Colonic mucosa (tissue), 4 donors: ENCODE data around the gene CACNA2D2. TPM values are rescaled to one million over a fixed set of nuclear protein-coding genes. Genes with fewer than 3 reads are reported as not detected.
"Not testable (repeated sequence)": the region's sequence is repeated elsewhere in the genome, so short reads cannot be mapped to it uniquely, and the experiment has no call there.

ENCODE experiments used
- DNase-seq: peaks from one replicate; pipeline ENCODE4 v3.0.0-alpha.2; 2020
- H3K27ac ChIP-seq: fragments of 200-600 bp; one replicate; pipeline ENCODE4 v1.8.0; 2021
- H3K27me3 ChIP-seq: fragments of 200-600 bp; one replicate; pipeline ENCODE4 v1.8.0; 2021
- H3K36me3 ChIP-seq: fragments of 200-600 bp; one replicate; pipeline ENCODE4 v1.8.0; 2021
- H3K4me1 ChIP-seq: fragments of 200-600 bp; one replicate; pipeline ENCODE4 v1.8.0; 2021; ENCODE audit warnings: mild to moderate bottlenecking
- H3K4me3 ChIP-seq: fragments of 200-600 bp; one replicate; pipeline ENCODE4 v1.8.0; 2021
- H3K9ac ChIP-seq, 2 donors: one replicate each; pipeline ENCODE4 v1.7.0; 2013; ENCODE audit warnings: control low read depth in 2 of 2, low read depth in 2 of 2, low read length in 2 of 2
- H3K9me3 ChIP-seq: fragments of 200-600 bp; one replicate; pipeline ENCODE4 v1.8.0; 2021
- intact Hi-C: fragments of 100-400 bp; cut with DNase I; formaldehyde crosslinking; loops from one replicate; pipeline ENCODE4 v1.14.1; 2022
- total RNA-seq, 2 donors: library from RNA; stranded (reverse); fragmentation: NEBNext Ultra II Directional in 1 of 2; extraction: Animal tissue kit (Norgen Biotek cat#: 25700) in 1 of 2; gene quantifications; one replicate each; pipeline ENCODE4 v1.2.1, GENCODE V29; 2021
- TF ChIP-seq, protein P1 (sequence below): fragments of 200-600 bp; IDR thresholded peaks from one replicate; pipeline ENCODE4 v1.8.0; 2022; ENCODE audit warnings: antibody characterized with exemption, mild to moderate bottlenecking
- donor health status: healthy.
- donor health status: DM: no; HTN: no; CAD: no.
- donor health status: DM: no; HTN: no; CAD: no.

CACNA2D2 gene
- total RNA-seq, 2 donors from 2014 or later, result 2.4 to 3.3 TPM

DNA sequence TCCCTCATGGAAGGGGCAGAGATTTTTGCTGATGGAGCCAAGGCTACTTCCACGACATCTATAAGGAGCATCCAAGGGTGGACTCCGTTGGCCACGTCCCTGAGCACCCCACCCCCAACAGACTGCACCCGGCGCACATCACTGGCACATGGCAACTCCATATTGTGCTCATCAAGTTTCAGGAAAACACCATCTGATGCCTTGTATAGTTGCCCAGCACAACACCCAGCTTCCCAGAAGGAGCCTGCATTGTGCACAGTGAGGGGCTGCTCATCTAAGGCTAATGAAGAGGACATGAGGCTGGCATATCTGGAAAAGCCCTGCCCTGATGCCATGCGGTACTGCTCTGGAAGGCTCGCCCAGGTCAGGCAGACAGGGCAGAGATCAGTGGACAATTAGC lies 15.0 kb upstream of the CACNA2D2 start:
- Histone ChIP-seq H3K4me1 (peaks cover 4% of the 10 kb centered on the region), H3K27ac (no peak overlapping the region), H3K4me3 (no peak overlapping the region), H3K9ac (no peak overlapping the region), H3K27me3 (no peaks in the 10 kb centered on the region), H3K9me3 (no peaks in the 10 kb centered on the region), H3K36me3 (no peaks in the 10 kb centered on the region)
- intact Hi-C loops, result loop anchor here (2.0 kb wide), 1 partner anchor 96 kb away; no protein-coding TSS in a partner anchor
- DNase-seq, result no peak
- TF ChIP-seq, protein P1, sequence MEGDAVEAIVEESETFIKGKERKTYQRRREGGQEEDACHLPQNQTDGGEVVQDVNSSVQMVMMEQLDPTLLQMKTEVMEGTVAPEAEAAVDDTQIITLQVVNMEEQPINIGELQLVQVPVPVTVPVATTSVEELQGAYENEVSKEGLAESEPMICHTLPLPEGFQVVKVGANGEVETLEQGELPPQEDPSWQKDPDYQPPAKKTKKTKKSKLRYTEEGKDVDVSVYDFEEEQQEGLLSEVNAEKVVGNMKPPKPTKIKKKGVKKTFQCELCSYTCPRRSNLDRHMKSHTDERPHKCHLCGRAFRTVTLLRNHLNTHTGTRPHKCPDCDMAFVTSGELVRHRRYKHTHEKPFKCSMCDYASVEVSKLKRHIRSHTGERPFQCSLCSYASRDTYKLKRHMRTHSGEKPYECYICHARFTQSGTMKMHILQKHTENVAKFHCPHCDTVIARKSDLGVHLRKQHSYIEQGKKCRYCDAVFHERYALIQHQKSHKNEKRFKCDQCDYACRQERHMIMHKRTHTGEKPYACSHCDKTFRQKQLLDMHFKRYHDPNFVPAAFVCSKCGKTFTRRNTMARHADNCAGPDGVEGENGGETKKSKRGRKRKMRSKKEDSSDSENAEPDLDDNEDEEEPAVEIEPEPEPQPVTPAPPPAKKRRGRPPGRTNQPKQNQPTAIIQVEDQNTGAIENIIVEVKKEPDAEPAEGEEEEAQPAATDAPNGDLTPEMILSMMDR, result no peak

DNA sequence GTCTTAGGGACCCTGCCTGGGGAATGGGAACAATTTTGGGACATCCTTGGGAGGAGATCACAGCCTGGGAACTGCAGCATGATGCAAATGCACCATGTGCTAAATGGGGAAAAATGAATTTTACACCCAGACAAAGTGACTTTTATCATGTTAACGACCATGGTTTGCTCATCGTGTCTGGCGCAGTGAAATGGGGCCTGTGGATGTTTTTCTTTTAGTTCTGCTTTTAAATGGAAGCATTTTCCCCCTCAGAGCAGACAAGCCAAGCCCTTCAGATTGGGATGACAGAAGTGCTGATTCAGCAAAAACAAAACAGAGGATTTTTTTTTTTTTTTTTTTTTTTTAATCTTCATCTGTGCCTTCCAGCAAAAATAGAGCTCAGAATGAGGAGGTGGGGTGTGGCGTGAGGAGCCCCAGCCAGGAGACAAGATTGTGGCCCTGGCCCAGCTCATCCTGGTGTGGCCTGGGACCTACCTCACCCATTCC lies 14.3 kb upstream of the CACNA2D2 start:
- no peak overlapping the region for H3K4me3 ChIP-seq
- DNase-seq, result no peak
- TF ChIP-seq, protein P1, result no peak
- no peak overlapping the region for H3K9ac ChIP-seq
- H3K36me3 ChIP-seq, result no peaks in the 10 kb centered on the region
- no peaks in the 10 kb centered on the region for H3K27me3 ChIP-seq
- peaks cover 4% of the 10 kb centered on the region for H3K4me1 ChIP-seq
- no peak overlapping the region for H3K27ac ChIP-seq
- intact Hi-C loops, result loop anchor here (2.0 kb wide), 1 partner anchor 97 kb away; no protein-coding TSS in a partner anchor
- H3K9me3 ChIP-seq, result no peaks in the 10 kb centered on the region

DNA sequence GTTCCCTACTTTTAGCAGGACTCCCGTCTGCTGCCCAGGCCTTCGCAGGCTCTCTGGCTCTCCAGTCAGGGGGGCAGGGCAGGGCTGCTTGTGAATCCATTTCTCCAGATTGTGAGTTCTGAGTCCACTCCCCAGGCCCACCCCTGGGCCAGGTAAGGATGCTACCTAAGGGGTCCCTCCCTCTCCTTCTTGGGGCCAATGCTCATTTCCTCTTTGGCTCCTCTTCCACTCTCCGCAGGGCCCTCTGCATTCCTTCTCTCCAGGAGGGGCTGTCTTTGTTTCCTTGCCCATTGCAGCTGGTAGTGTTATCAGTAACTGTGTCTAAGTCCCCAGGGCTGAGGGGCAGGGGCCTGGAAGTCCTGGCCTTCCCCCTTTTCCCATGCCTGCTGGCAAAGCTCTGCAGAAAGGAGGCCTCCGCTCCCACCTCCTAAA lies 13.0 kb upstream of the CACNA2D2 start:
- TF ChIP-seq, protein P1, result no peak
- no peak for DNase-seq
- H3K9me3 ChIP-seq, result no peaks in the 10 kb centered on the region
- H3K4me3 ChIP-seq, result no peak overlapping the region
- intact Hi-C loops, result no loop called here
- H3K27me3 ChIP-seq, result no peaks in the 10 kb centered on the region
- no peak overlapping the region for H3K27ac ChIP-seq
- H3K9ac ChIP-seq, result no peak overlapping the region
- H3K36me3 ChIP-seq, result no peaks in the 10 kb centered on the region
- H3K4me1 ChIP-seq, result peaks cover 4% of the 10 kb centered on the region

DNA sequence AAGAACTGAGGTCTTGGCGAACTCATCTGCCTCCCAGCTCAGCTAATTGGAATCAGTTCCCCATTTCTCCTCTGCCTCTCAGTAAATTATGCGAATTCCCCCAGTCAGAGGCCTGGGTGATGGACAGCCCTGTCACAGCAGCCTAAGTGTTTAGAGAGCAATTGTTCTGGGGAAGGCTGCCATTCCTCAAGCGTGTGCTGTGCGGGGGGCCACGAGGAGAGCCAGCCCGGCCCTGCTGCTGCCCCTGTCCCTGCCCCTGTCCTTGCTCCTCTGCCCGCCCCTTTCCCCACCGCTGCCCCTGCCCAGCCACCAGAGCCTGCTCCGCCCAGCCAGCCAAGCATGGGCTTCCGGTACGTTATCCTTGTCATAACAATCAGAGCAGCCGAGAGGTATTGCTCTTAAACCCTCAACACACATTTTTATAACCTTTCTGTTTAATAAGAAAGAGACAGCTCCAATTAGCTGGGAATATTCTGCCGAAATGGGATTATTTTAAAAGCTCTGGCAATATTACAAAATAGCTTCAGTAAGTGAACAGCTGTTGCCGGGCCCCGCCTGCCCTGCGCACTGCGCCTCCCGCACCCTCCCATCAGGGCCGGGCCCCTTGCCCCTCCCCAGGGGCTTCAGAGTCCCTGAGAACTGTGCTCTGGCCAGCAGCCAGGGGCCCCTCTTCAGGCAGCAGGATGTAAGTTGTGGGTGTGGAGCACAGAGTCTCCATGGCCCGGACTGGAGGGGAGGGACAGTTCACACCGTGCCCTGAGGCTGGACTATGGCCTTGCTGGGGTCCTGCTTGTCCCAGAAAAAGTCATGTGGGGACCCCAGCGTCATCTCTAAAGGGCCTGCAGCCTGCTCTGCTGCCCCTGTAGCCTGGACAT lies 12.4 kb upstream of the CACNA2D2 start:
- Histone ChIP-seq H3K9me3 (no peaks in the 10 kb centered on the region), H3K4me1 (peaks cover 4% of the 10 kb centered on the region), H3K27ac (no peak overlapping the region), H3K27me3 (no peaks in the 10 kb centered on the region), H3K36me3 (no peaks in the 10 kb centered on the region), H3K9ac (peak overlapping the region in 1 of 2 donors; percentile 8), H3K4me3 (no peak overlapping the region)
- DNase-seq, result peak; percentile 28
- intact Hi-C loops, result no loop called here
- TF ChIP-seq, protein P1, result no peak

DNA sequence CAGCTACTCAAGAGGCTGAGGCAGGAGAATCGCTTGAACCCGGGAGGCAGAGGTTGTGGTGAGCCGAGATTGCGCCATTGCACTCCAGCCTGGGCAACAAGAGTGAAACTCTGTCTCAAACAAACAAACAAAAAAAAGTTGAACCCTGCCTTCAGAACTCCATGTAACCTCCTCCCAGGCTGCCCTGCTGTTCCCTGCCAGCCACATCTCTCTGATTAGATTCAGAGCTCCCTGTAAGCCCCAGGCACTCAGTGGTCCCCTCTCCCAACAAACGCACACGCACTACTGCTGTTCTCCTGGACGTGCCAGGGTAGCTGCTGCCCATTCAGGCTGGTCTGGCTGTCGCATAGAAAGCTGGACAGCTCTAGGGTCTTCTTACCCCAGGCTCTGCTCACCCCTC lies 9.5 kb upstream of the CACNA2D2 start:
- H3K4me3 ChIP-seq, H3K27ac ChIP-seq, intact Hi-C loops: not testable (repeated sequence)

DNA sequence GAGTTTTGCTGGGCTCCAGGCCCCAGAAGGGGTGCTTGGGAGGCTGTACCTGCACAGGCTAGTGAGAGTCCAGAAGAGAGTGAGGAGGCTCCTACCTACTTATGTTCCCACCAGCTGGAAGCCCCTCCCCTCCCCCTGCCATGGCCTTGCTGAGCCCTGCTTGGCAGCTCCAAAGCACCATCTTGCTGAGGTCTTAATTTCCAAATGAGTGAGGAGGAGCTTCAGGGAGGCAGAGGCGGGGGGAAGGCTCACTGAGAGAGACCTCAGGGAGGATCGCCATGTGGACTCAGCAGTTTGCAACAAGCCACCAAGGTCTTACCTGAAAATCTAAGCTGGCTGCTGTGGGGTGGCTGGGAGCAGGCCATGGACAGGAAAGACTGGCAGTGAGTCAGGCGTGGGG lies 8.7 kb upstream of the CACNA2D2 start:
- Histone ChIP-seq H3K9me3 (no peaks in the 10 kb centered on the region), H3K9ac (no peak overlapping the region), H3K27me3 (no peaks in the 10 kb centered on the region), H3K4me1 (peaks cover 4% of the 10 kb centered on the region), H3K36me3 (no peaks in the 10 kb centered on the region), H3K27ac (no peak overlapping the region), H3K4me3 (no peak overlapping the region)
- intact Hi-C loops, result no loop called here
- DNase-seq, result no peak
- TF ChIP-seq, protein P1, result no peak

More for the DNA sequence above, 9.5 kb upstream of the CACNA2D2 start:
- not testable (repeated sequence) for H3K9ac ChIP-seq, H3K27me3 ChIP-seq, H3K4me1 ChIP-seq, DNase-seq, H3K36me3 ChIP-seq, H3K9me3 ChIP-seq
